WTC11 (cell line): ENCODE results near the gene DNAJB11. TPM values are rescaled to one million over a fixed set of nuclear protein-coding genes. Genes with fewer than 3 reads are reported as not detected.

Experiments used
- ATAC-seq: fragments of 200-7000 bp; cut with Tn5 transposase; 2 replicates; pipeline ENCODE4 v1.10.0; 2021; ENCODE audit warnings: mild to moderate bottlenecking, moderate library complexity
- CTCF ChIA-PET: fragments of 300-600 bp; sonication (Branson Sonifier 250); formaldehyde crosslinking; loops from one replicate; lab custom pipeline; 2021; ENCODE audit warnings: antibody characterized with exemption; lab: Charles Lee
- POLR2A ChIA-PET: fragments of 350-600 bp; sonication (Branson Sonifier 250); formaldehyde crosslinking; loops from one replicate; lab custom pipeline; 2021; ENCODE audit warnings: antibody characterized with exemption; lab: Charles Lee
- DNase-seq: peaks from one replicate; pipeline ENCODE4 v3.0.0; 2021; ENCODE audit warnings: low spot score
- H3K27ac Mint-ChIP-seq: 2 replicates; pipeline ENCODE4 v1.8.0; 2021; ENCODE audit warnings: mixed read lengths
- H3K27me3 Mint-ChIP-seq: 2 replicates; pipeline ENCODE4 v1.8.0; 2021; ENCODE audit warnings: low read depth, mild to moderate bottlenecking, moderate library complexity, mixed read lengths
- H3K36me3 Mint-ChIP-seq: 2 replicates; pipeline ENCODE4 v1.8.0; 2021; ENCODE audit warnings: mixed read lengths
- H3K4me1 Mint-ChIP-seq: 2 replicates; pipeline ENCODE4 v1.8.0; 2022; ENCODE audit warnings: mixed read lengths
- H3K4me3 Mint-ChIP-seq: 2 replicates; pipeline ENCODE4 v1.8.0; 2021; ENCODE audit warnings: mild to moderate bottlenecking, moderate library complexity, mixed read lengths
- H3K9me3 Mint-ChIP-seq: 2 replicates; pipeline ENCODE4 v1.8.0; 2021; ENCODE audit warnings: mixed read lengths
- GRHL2 ChIP-seq: fragments of 250-450 bp; sonication (Bioruptor Pico); IDR thresholded peaks from 2 replicates; pipeline ENCODE4 v1.8.0; 2022; ENCODE audit warnings: mild to moderate bottlenecking, moderate library complexity; ENCODE audit not compliant: insufficient replicate concordance, severe bottlenecking
- HMGA2 ChIP-seq: fragments of 250-450 bp; sonication (Bioruptor Pico); IDR thresholded peaks from 2 replicates; pipeline ENCODE4 v1.4.0; 2021; ENCODE audit warnings: mild to moderate bottlenecking, moderate library complexity
- NR3C1 ChIP-seq: sonication (generic); formaldehyde crosslinking; conservative IDR thresholded peaks from 2 replicates; pipeline ENCODE4 v1.8.1; 2023; ENCODE audit warnings: low read depth, mild to moderate bottlenecking, missing genetic modification reagents
- ZNF219 ChIP-seq: sonication (generic); formaldehyde crosslinking; IDR thresholded peaks from 2 replicates; pipeline ENCODE4 v1.8.0; 2023; ENCODE audit warnings: missing genetic modification reagents, mild to moderate bottlenecking, borderline replicate concordance
- ZNF671 ChIP-seq: fragments of 250-450 bp; sonication (Bioruptor Pico); IDR thresholded peaks from 2 replicates; pipeline ENCODE4 v1.8.0; 2021; ENCODE audit warnings: mild to moderate bottlenecking
- total RNA-seq: library from RNA; stranded (reverse); gene quantifications from 3 replicates; pipeline ENCODE4 v1.2.3, GENCODE V29; 2021
- TF ChIP-seq, protein P1 (sequence below): sonication (generic); formaldehyde crosslinking; conservative IDR thresholded peaks from 2 replicates; pipeline ENCODE4 v1.8.1; 2023; ENCODE audit warnings: mild to moderate bottlenecking, low read depth, missing genetic modification reagents, moderate library complexity
- TF ChIP-seq, protein P2 (sequence below): sonication (generic); formaldehyde crosslinking; IDR thresholded peaks from 2 replicates; pipeline ENCODE4 v1.8.0; 2023; ENCODE audit warnings: missing genetic modification reagents, mild to moderate bottlenecking, borderline replicate concordance
- TF ChIP-seq, protein P3 (sequence below): fragments of 250-450 bp; sonication (Bioruptor Pico); IDR thresholded peaks from 2 replicates; pipeline ENCODE4 v1.9.0; 2021; ENCODE audit warnings: moderate library complexity, mild to moderate bottlenecking, inconsistent platforms, borderline replicate concordance
- TF ChIP-seq, protein P4 (sequence below): fragments of 200-600 bp; IDR thresholded peaks from 2 replicates; pipeline ENCODE4 v1.8.0; 2022; ENCODE audit warnings: antibody characterized with exemption
- TF ChIP-seq, protein P5 (sequence below): sonication (generic); formaldehyde crosslinking; IDR thresholded peaks from 2 replicates; pipeline ENCODE4 v1.8.1; 2022; ENCODE audit warnings: mild to moderate bottlenecking, missing genetic modification reagents, moderate library complexity, borderline replicate concordance
- TF ChIP-seq, protein P6 (sequence below): sonication (generic); formaldehyde crosslinking; IDR thresholded peaks from 2 replicates; pipeline ENCODE4 v1.8.1; 2023; ENCODE audit warnings: mild to moderate bottlenecking, missing genetic modification reagents

Gene DNAJB11
- total RNA-seq, 1 experiment from 2014 or later = 56.3 TPM

DNA sequence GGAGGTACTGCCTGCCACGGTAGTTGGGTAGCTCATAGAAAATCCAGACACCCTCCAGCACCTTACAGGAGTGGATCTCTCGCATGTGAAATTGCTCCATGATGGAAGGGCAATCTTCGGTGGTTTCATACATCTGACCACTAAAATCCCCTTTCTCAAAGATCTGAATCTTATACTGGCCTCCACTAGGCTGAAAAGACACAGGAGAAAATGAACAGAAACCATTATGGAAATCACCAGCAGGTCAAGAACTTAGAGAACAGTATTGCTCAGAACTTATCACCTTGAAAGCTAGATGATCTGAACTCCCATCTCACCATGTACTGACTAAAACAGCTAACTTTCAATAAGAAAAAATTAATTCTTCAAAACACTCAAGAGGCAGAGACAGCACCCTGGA lies 31.7 kb upstream of the DNAJB11 start (continued):
- TF ChIP-seq, protein P1, sequence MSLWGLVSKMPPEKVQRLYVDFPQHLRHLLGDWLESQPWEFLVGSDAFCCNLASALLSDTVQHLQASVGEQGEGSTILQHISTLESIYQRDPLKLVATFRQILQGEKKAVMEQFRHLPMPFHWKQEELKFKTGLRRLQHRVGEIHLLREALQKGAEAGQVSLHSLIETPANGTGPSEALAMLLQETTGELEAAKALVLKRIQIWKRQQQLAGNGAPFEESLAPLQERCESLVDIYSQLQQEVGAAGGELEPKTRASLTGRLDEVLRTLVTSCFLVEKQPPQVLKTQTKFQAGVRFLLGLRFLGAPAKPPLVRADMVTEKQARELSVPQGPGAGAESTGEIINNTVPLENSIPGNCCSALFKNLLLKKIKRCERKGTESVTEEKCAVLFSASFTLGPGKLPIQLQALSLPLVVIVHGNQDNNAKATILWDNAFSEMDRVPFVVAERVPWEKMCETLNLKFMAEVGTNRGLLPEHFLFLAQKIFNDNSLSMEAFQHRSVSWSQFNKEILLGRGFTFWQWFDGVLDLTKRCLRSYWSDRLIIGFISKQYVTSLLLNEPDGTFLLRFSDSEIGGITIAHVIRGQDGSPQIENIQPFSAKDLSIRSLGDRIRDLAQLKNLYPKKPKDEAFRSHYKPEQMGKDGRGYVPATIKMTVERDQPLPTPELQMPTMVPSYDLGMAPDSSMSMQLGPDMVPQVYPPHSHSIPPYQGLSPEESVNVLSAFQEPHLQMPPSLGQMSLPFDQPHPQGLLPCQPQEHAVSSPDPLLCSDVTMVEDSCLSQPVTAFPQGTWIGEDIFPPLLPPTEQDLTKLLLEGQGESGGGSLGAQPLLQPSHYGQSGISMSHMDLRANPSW (CRISPR knock-in tag) = no peak
- TF ChIP-seq, protein P2, sequence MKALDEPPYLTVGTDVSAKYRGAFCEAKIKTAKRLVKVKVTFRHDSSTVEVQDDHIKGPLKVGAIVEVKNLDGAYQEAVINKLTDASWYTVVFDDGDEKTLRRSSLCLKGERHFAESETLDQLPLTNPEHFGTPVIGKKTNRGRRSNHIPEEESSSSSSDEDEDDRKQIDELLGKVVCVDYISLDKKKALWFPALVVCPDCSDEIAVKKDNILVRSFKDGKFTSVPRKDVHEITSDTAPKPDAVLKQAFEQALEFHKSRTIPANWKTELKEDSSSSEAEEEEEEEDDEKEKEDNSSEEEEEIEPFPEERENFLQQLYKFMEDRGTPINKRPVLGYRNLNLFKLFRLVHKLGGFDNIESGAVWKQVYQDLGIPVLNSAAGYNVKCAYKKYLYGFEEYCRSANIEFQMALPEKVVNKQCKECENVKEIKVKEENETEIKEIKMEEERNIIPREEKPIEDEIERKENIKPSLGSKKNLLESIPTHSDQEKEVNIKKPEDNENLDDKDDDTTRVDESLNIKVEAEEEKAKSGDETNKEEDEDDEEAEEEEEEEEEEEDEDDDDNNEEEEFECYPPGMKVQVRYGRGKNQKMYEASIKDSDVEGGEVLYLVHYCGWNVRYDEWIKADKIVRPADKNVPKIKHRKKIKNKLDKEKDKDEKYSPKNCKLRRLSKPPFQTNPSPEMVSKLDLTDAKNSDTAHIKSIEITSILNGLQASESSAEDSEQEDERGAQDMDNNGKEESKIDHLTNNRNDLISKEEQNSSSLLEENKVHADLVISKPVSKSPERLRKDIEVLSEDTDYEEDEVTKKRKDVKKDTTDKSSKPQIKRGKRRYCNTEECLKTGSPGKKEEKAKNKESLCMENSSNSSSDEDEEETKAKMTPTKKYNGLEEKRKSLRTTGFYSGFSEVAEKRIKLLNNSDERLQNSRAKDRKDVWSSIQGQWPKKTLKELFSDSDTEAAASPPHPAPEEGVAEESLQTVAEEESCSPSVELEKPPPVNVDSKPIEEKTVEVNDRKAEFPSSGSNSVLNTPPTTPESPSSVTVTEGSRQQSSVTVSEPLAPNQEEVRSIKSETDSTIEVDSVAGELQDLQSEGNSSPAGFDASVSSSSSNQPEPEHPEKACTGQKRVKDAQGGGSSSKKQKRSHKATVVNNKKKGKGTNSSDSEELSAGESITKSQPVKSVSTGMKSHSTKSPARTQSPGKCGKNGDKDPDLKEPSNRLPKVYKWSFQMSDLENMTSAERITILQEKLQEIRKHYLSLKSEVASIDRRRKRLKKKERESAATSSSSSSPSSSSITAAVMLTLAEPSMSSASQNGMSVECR (CRISPR knock-in tag) = no peak
- TF ChIP-seq ZNF219 (CRISPR knock-in tag) = no peak

DNA sequence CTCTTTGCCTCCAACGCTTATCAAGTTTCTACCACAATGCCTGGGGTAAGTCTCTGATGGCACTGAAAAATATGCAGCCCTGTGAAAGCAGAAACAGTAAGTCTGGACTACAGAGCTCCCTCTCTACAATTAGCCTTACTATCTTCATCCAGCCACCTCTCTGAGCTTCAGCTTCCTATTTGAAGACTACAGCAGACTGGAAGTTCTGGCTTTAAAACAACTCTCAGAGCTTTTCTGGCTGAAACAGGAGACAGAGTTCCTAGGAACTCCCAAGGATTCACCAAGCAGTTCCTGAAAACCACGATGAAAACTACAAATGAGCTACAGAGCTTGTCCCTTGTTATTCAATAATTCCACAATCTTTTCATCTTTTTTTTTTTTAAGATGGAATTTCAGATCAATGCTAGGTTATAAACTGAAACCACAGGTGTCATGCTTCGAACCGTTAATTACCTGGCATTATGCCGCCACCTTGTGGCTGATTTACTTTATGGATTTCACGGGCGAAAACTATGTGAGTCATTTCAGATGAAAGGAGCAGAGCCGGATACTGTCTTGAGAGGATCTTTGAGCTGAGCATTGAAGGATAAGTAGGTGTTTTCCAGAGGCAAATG lies 30.2 kb upstream of the DNAJB11 start:
- ChIA-PET CTCF (interaction anchor here (0.6 to 3.7 kb wide), 64 partner anchors 8 to 597 kb away, joined by 3 to 117 read pairs (median 4); partner anchors contain the start of genes DGKG and DNAJB11), POLR2A (interaction anchor here (0.7 to 1.8 kb wide), 2 partner anchors 248 to 281 kb away, joined by 3 to 4 read pairs; no protein-coding TSS in a partner anchor)
- DNase-seq = peak; percentile 75
- Mint-ChIP-seq H3K4me3 (no peak overlapping the region), H3K9me3 (no peaks in the 10 kb centered on the region), H3K36me3 (no peaks in the 10 kb centered on the region), H3K27me3 (no peaks in the 10 kb centered on the region), H3K27ac (peak overlapping the region; percentile 22), H3K4me1 (peaks cover 6% of the 10 kb centered on the region)
- ATAC-seq = peak; percentile 86
- TF ChIP-seq HMGA2 (CRISPR knock-in tag) = no peak
- TF ChIP-seq, protein P3, sequence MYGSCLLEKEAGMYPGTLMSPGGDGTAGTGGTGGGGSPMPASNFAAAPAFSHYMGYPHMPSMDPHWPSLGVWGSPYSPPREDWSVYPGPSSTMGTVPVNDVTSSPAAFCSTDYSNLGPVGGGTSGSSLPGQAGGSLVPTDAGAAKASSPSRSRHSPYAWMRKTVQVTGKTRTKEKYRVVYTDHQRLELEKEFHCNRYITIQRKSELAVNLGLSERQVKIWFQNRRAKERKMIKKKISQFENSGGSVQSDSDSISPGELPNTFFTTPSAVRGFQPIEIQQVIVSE (CRISPR knock-in tag) = no peak
- no peak for TF ChIP-seq NR3C1 (CRISPR knock-in tag)
- TF ChIP-seq ZNF671 (CRISPR knock-in tag) = no peak
- no peak for TF ChIP-seq GRHL2
- TF ChIP-seq, protein P4, sequence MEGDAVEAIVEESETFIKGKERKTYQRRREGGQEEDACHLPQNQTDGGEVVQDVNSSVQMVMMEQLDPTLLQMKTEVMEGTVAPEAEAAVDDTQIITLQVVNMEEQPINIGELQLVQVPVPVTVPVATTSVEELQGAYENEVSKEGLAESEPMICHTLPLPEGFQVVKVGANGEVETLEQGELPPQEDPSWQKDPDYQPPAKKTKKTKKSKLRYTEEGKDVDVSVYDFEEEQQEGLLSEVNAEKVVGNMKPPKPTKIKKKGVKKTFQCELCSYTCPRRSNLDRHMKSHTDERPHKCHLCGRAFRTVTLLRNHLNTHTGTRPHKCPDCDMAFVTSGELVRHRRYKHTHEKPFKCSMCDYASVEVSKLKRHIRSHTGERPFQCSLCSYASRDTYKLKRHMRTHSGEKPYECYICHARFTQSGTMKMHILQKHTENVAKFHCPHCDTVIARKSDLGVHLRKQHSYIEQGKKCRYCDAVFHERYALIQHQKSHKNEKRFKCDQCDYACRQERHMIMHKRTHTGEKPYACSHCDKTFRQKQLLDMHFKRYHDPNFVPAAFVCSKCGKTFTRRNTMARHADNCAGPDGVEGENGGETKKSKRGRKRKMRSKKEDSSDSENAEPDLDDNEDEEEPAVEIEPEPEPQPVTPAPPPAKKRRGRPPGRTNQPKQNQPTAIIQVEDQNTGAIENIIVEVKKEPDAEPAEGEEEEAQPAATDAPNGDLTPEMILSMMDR = peak; percentile 40; the same call in 1 of the 2 replicates
- TF ChIP-seq, protein P5, sequence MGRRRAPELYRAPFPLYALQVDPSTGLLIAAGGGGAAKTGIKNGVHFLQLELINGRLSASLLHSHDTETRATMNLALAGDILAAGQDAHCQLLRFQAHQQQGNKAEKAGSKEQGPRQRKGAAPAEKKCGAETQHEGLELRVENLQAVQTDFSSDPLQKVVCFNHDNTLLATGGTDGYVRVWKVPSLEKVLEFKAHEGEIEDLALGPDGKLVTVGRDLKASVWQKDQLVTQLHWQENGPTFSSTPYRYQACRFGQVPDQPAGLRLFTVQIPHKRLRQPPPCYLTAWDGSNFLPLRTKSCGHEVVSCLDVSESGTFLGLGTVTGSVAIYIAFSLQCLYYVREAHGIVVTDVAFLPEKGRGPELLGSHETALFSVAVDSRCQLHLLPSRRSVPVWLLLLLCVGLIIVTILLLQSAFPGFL (CRISPR knock-in tag) = no peak
- TF ChIP-seq, protein P6, sequence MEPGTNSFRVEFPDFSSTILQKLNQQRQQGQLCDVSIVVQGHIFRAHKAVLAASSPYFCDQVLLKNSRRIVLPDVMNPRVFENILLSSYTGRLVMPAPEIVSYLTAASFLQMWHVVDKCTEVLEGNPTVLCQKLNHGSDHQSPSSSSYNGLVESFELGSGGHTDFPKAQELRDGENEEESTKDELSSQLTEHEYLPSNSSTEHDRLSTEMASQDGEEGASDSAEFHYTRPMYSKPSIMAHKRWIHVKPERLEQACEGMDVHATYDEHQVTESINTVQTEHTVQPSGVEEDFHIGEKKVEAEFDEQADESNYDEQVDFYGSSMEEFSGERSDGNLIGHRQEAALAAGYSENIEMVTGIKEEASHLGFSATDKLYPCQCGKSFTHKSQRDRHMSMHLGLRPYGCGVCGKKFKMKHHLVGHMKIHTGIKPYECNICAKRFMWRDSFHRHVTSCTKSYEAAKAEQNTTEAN (CRISPR knock-in tag) = no peak
